ENCODE results near the gene COTL1. TPM values are rescaled to one million over a fixed set of nuclear protein-coding genes. Genes with fewer than 3 reads are reported as not detected.

Gene COTL1
- total and polyA plus RNA-seq, 11 donors, result 5.2 to 120 (median 11.0) TPM

- ATAC-seq, result no peak
- 84 to 90% (median 88%) methylated on average over 6 of the region's 6 CpGs for WGBS, 4 donors
- H3K27ac ChIP-seq, result peak overlapping the region in 1 of 12 donors; percentile 21
- H3K4me1 ChIP-seq, result peaks cover 0 to 25% (median 11%) of the 10 kb centered on the region in 12 donors
- no peaks in the 10 kb centered on the region for H3K36me3 ChIP-seq
- H3K9me3 ChIP-seq, result no peaks in the 10 kb centered on the region
- no peaks in the 10 kb centered on the region for H3K27me3 ChIP-seq
- no peak overlapping the region for H3K4me3 ChIP-seq
- TF ChIP-seq CTCF (IDR thresholded peaks at IDR 0.05), result no peak
- TF ChIP-seq POLR2A (IDR thresholded peaks at IDR 0.05), result no peak
- no peak for DNase-seq
- intact Hi-C loops (cut with DNase I), result no loop called here
These were observed 14.0 kb upstream of the COTL1 start for GRCh38 chr16:84631886-84632285.

GRCh38 chr16:84631153-84631466 is 13.2 kb upstream of the COTL1 start:
- intact Hi-C loops (cut with DNase I), result no loop called here
- H3K27me3 ChIP-seq, result no peaks in the 10 kb centered on the region
- TF ChIP-seq POLR2A (IDR thresholded peaks at IDR 0.05) (no peak), CTCF (IDR thresholded peaks at IDR 0.05) (no peak)
- H3K4me1 ChIP-seq, result peaks cover 0 to 25% (median 11%) of the 10 kb centered on the region in 12 donors
- no peak for ATAC-seq
- H3K27ac ChIP-seq, result no peak overlapping the region
- WGBS, 4 donors, result 84 to 92% (median 90%) methylated on average over 4 of the region's 4 CpGs
- H3K36me3 ChIP-seq, result no peaks in the 10 kb centered on the region
- no peaks in the 10 kb centered on the region for H3K9me3 ChIP-seq
- H3K4me3 ChIP-seq, result no peak overlapping the region
- no peak for DNase-seq

GRCh38 chr16:84630446-84631152 is 12.7 kb upstream of the COTL1 start:
- Histone ChIP-seq H3K27ac (no peak overlapping the region), H3K4me1 (peaks cover 0 to 20% (median 11%) of the 10 kb centered on the region in 12 donors), H3K4me3 (no peak overlapping the region), H3K27me3 (no peaks in the 10 kb centered on the region), H3K9me3 (no peaks in the 10 kb centered on the region), H3K36me3 (no peaks in the 10 kb centered on the region)
- intact Hi-C loops (cut with DNase I), result no loop called here
- 94 to 97% (median 94%) methylated on average over 16 of the region's 16 CpGs for WGBS, 4 donors
- ATAC-seq (no peak), DNase-seq (no peak)
- TF ChIP-seq CTCF (IDR thresholded peaks at IDR 0.05) (no peak), POLR2A (IDR thresholded peaks at IDR 0.05) (no peak)

- no peak overlapping the region for H3K4me3 ChIP-seq
- DNase-seq (no peak), ATAC-seq (no peak)
- H3K36me3 ChIP-seq, result no peaks in the 10 kb centered on the region
- WGBS, 4 donors, result 90 to 92% (median 91%) methylated on average over 5 of the region's 5 CpGs
- TF ChIP-seq CTCF (IDR thresholded peaks at IDR 0.05) (no peak), POLR2A (IDR thresholded peaks at IDR 0.05) (no peak)
- H3K4me1 ChIP-seq, result peaks cover 0 to 20% (median 10%) of the 10 kb centered on the region in 12 donors
- H3K27ac ChIP-seq, result no peak overlapping the region
- intact Hi-C loops (cut with DNase I), result no loop called here
- no peaks in the 10 kb centered on the region for H3K9me3 ChIP-seq
- no peaks in the 10 kb centered on the region for H3K27me3 ChIP-seq
These were observed 12.1 kb upstream of the COTL1 start for GRCh38 chr16:84630009-84630408.

Measured in heart left ventricle (tissue), 16 donors.